Measurements from ENCODE around the gene RNU1-1. TPM values are rescaled to one million over a fixed set of nuclear protein-coding genes. Genes with fewer than 3 reads are reported as not detected.
"Not testable (repeated sequence)": the region's sequence is repeated elsewhere in the genome, so short reads cannot be mapped to it uniquely, and the experiment has no call there.

Gene RNU1-1
- total and polyA plus RNA-seq, 2 of the 8 experiments (the other 6 are each of a cell fraction or from before 2014, with no cell fraction given) = 145 to 1,303 TPM

DNA sequence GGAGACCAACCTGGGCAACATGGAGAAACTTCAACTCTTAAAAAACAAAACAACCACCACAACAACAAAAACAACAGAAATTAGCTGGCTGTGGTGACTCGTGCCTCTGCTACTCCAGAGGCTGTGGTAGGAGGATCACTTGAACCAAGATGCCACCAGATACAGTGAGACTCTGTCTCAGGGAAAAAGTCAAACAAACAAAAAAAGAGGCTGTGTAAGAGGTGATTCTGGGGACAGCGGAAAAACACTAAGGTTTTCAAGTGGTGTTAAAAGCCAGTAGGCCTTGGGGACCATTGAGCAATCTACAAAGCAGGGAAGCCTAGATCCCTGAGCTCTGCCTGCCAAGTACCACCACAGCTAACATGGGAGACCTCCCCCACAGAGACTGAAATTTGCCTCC lies 8.2 kb downstream of the RNU1-1 start:
- H2BK15ac ChIP-seq (ENCODE audit: low read length); H3K56ac ChIP-seq (replicated peaks; ENCODE audit: insufficient read length, low read depth, low read length); FAIRE-seq; H3K4me1 ChIP-seq (replicated peaks in 1 of 4; ENCODE audit: control insufficient read depth in 3 of 4, insufficient read depth in 4 of 4, low read length in 3 of 4); H2AFZ ChIP-seq (ENCODE audit: low read length); H3K27me3 ChIP-seq (replicated peaks in 1 of 4; ENCODE audit: control insufficient read depth in 3 of 4, extremely low read depth in 1 of 4, insufficient read depth in 3 of 4, low read length in 3 of 4); H3K14ac ChIP-seq (ENCODE audit: insufficient read length); H2BK120ac ChIP-seq (replicated peaks; ENCODE audit: low read depth, low read length); H3K18ac ChIP-seq (ENCODE audit: extremely low read depth, low read length); H2AK5ac ChIP-seq (ENCODE audit: low read depth, low read length); H3K27ac ChIP-seq (ENCODE audit: low read depth, low read length); H3K4me2 ChIP-seq (ENCODE audit: insufficient read depth in 1 of 2, low read depth in 2 of 2, low read length in 2 of 2); H3K23ac ChIP-seq (ENCODE audit: insufficient read length); H3K23me2 ChIP-seq (ENCODE audit: low read depth, low read length); DNase-seq (ENCODE audit: low read depth in 1 of 2, low spot score in 2 of 2); H3K9ac ChIP-seq (replicated peaks in 1 of 4; ENCODE audit: extremely low read depth in 1 of 4, low read depth in 3 of 4, low read length in 3 of 4); H4K5ac ChIP-seq (ENCODE audit: insufficient read length, low read depth, low read length); H4K20me1 ChIP-seq (replicated peaks in 1 of 2; ENCODE audit: control insufficient read depth in 1 of 2, insufficient read depth in 2 of 2, low read length in 2 of 2); H4K91ac ChIP-seq (replicated peaks; ENCODE audit: insufficient read length, low read length); H2BK12ac ChIP-seq (ENCODE audit: low read depth, low read length); H4K8ac ChIP-seq (ENCODE audit: extremely low read depth, insufficient read depth, low read length); H2BK5ac ChIP-seq (ENCODE audit: low read depth, low read length); H3K36me3 ChIP-seq (ENCODE audit: control insufficient read depth in 2 of 4, insufficient read depth in 4 of 4, low read length in 3 of 4); H2BK20ac ChIP-seq (ENCODE audit: low read length); H3K9me3 ChIP-seq (ENCODE audit: insufficient read depth in 2 of 2, low read depth in 1 of 2, low read length in 1 of 2); H3K4me3 ChIP-seq (ENCODE audit: extremely low read depth in 1 of 4, insufficient read depth in 2 of 4, low read depth in 3 of 4, low read length in 4 of 4); H3K4ac ChIP-seq (replicated peaks; ENCODE audit: insufficient read length, low read depth, low read length); H3K79me2 ChIP-seq (ENCODE audit: control insufficient read depth in 1 of 2, insufficient read depth in 2 of 2, low read length in 2 of 2); H3K79me1 ChIP-seq (ENCODE audit: low read depth, low read length): not testable (repeated sequence)
- POLR2A ChIA-PET (ENCODE audit: partially characterized antibody) = interaction anchor here (1.2 kb wide), 1 partner anchor 8 kb away, joined by 5 read pairs; the partner anchor contains the start of gene RNU1-1
- 81% methylated on average over 2 of the region's 2 CpGs; no CpG with 5 or more reads in 1 of the 2 experiments for WGBS, 2 experiments (ENCODE audit: extremely low coverage in 1 of 2, insufficient coverage in 1 of 2, insufficient read length in 1 of 2, insufficient replicate concordance in 2 of 2, low coverage in 1 of 2, low lambda C conversion rate in 2 of 2, missing lambda C conversion rate in 1 of 2)
- CTCF ChIA-PET (ENCODE audit: partially characterized antibody) = interaction anchor here (0.8 kb wide), 1 partner anchor 119 kb away, joined by 3 read pairs; no protein-coding TSS in a partner anchor

Measured in H1 (cell line).